Adrenal gland (tissue), 12 donors: ENCODE data around the gene PHB1. TPM values are rescaled to one million over a fixed set of nuclear protein-coding genes. Genes with fewer than 3 reads are reported as not detected.

ENCODE experiments used
- DNase-seq, 7 donors: peaks; one replicate each; pipeline ENCODE4 v3.0.0-alpha.2; 2019 to 2020
- H3K27ac ChIP-seq, 5 donors: fragments of 200-600 bp; sonication (generic) in 4 of 5; 1 replicate in 3 of 5; 2 replicates in 2 of 5; pipeline versions ENCODE4 v1.5.1 to v1.8.0; 2016 to 2020; ENCODE audit warnings: mild to moderate bottlenecking in 1 of 5
- H3K27me3 ChIP-seq: fragments of 200-600 bp; 2 replicates; pipeline ENCODE4 v1.8.0; 2021
- H3K36me3 ChIP-seq, 2 donors: fragments of 200-600 bp; replicated peaks in 1 of 2; 1 replicate in 1 of 2; 2 replicates in 1 of 2; pipeline versions ENCODE4 v1.5.1 to v1.8.0; 2018 to 2022
- H3K4me1 ChIP-seq, 2 donors: fragments of 200-600 bp; replicated peaks in 1 of 2; 1 replicate in 1 of 2; 2 replicates in 1 of 2; pipeline versions ENCODE4 v1.5.1 to v1.8.0; 2018 to 2021
- H3K4me3 ChIP-seq, 4 donors: fragments of 200-600 bp; sonication (generic) in 3 of 4; one replicate each; pipeline ENCODE4 v1.5.1; 2016 to 2018
- H3K9me3 ChIP-seq, 3 donors: fragments of 200-600 bp; sonication (generic) in 1 of 3; replicated peaks in 1 of 3; 1 replicate in 2 of 3; 2 replicates in 1 of 3; pipeline versions ENCODE4 v1.5.1 to v1.8.0; 2016 to 2021
- POLR2A ChIP-seq, 2 donors: fragments of 450-650 bp; IDR thresholded peaks; one replicate each; pipeline ENCODE4 v1.6.1; 2017; ENCODE audit warnings: antibody characterized with exemption in 2 of 2, mild to moderate bottlenecking in 2 of 2, moderate library complexity in 1 of 2
- WGBS, 4 donors: extraction: QIAGEN DNeasy Blood & Tissue Kit in 2 of 4; methylation state at CpG; one replicate each; pipeline versions ENCODE4 v1.1.5 to v1.1.7; 2013 to 2017; 5-methylcytosine and 5-hydroxymethylcytosine counted together
- intact Hi-C, 2 donors: fragments of 100-400 bp; cut with DNase I; formaldehyde crosslinking; loops; one replicate each; pipeline versions ENCODE4 v1.14.1 to v1.15.0; 2022 to 2023
- polyA plus RNA-seq, 3 donors: library from polyadenylated mRNA; stranded (reverse); fragments of 200-250 nt in 2 of 3; fragments of 350-450 nt in 1 of 3; fragmentation: Illumina TruSeq in 1 of 3; extraction: RNeasy Lipid Tissue Mini Kit (QIAGEN cat#74804) in 1 of 3; gene quantifications; one replicate each; pipeline ENCODE4 v1.2.3, GENCODE V29; 2013 to 2014
- total RNA-seq, 9 donors: library from RNA; depleted of rRNA in 4 of 9; stranded (reverse); fragments of >200 nt in 4 of 9; fragments of 120-200 nt in 1 of 9; fragmentation: NEBNext Ultra II Directional in 1 of 9; extraction: Animal tissue kit (Norgen Biotek cat#: 25700) in 1 of 9; gene quantifications; one replicate each; pipeline versions ENCODE4 v1.1.0 to v1.2.4, GENCODE V29; 2013 to 2023
- TF ChIP-seq, protein P1 (sequence below), 6 experiments: fragments of 450-650 bp in 4 of 6; fragments of 200-600 bp in 2 of 6; sonication (generic) in 1 of 6; IDR thresholded peaks; 1 replicate in 5 of 6; 2 replicates in 1 of 6; pipeline versions ENCODE4 v1.5.1 to v1.8.0; 2016 to 2021; ENCODE audit warnings: antibody characterized with exemption in 6 of 6, mild to moderate bottlenecking in 2 of 6, moderate library complexity in 1 of 6
- donor health status: healthy with polysubstance abuse.
- donor health status: Bipolar disorder and iron deficiency.
- donor health status: DM: yes; HTN: yes; CAD: no.
- donor health status: DM: no; HTN: no; CAD: no.
- donor health status: DM: no; HTN: no; CAD: no.
- donor health status: DM: yes; HTN: yes; CAD: no.

The PHB1 gene
- total and polyA plus RNA-seq, 12 donors, result 66.4 to 222 (median 123) TPM

DNA sequence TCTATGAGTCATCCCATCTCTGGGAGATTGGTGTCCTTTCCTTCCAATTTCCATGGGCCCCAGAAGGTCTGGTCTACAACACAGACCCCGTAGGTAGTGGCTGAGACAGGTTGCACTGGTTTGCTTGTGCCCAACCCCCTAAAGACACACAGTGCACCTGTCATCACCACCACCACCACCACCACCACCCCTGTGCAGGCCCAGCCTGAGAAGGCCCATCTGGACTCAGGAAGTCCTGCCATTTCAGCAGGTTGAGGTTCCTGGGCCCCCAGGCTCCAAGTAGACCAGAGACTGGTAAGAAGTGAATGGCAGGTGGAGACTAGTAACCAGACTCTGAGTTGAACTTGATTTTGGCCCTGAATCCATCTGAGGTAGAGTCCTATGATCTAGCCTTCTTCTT lies 25.9 kb upstream of the PHB1 start:
- Histone ChIP-seq H3K27me3 (peaks cover 14% of the 10 kb centered on the region), H3K4me1 (no peaks in the 10 kb centered on the region), H3K36me3 (no peaks in the 10 kb centered on the region), H3K9me3 (no peaks in the 10 kb centered on the region), H3K4me3 (no peak overlapping the region), H3K27ac (no peak overlapping the region)
- DNase-seq, result peak in 1 of 7 donors; percentile 7
- intact Hi-C loops, result no loop called here
- 85 to 92% (median 90%) methylated on average over 1 of the region's 1 CpG for WGBS, 4 donors
- TF ChIP-seq, protein P1, sequence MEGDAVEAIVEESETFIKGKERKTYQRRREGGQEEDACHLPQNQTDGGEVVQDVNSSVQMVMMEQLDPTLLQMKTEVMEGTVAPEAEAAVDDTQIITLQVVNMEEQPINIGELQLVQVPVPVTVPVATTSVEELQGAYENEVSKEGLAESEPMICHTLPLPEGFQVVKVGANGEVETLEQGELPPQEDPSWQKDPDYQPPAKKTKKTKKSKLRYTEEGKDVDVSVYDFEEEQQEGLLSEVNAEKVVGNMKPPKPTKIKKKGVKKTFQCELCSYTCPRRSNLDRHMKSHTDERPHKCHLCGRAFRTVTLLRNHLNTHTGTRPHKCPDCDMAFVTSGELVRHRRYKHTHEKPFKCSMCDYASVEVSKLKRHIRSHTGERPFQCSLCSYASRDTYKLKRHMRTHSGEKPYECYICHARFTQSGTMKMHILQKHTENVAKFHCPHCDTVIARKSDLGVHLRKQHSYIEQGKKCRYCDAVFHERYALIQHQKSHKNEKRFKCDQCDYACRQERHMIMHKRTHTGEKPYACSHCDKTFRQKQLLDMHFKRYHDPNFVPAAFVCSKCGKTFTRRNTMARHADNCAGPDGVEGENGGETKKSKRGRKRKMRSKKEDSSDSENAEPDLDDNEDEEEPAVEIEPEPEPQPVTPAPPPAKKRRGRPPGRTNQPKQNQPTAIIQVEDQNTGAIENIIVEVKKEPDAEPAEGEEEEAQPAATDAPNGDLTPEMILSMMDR (IDR thresholded peaks at IDR 0.05), result no peak
- TF ChIP-seq POLR2A (IDR thresholded peaks at IDR 0.05), result no peak

DNA sequence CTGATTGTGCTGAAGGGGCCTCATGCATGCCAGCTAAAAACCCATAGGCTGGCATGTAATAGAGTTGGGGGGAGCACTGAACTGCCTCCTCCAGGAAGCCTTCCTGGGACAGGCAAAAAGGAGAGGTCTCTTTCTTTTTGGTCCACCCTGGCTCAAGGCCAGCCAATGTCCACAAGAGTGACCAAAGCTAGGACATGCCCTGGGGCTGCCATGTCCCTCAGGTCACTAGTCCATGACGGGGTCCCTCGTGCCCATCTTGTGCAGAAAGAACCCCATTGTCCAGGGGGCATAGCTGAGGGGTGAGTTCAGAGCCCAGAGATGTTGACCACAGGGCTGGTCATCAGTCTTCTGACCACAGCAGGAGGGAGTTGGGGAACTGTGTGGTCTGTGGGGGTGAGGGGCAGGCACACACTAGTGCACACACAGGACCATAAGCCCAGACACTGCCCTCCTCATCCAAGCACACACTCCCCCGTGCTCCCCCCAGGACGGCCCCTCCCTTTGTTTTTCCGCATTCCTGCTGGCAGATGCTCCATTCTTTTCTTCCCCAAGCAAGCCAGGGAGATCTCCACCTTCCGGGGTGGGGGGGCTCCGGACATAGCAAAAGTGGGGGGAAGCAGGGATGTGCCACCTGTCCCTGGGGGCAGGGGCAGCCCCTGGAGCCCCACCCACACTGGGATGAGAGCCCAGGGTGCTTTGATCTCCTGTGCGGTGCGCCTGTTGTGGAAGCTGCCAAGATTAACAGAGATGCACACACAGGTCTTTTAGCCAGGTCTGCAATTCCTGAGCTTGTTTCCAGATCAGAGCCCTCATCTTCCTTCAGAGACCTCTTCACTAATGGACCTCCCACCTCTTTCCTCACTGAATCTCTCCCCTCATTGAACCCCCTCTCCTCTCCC lies 25.2 kb upstream of the PHB1 start:
- intact Hi-C loops, result loop anchor here in 1 of 2 donors (10.0 kb wide), 1 partner anchor 115 kb away; no protein-coding TSS in a partner anchor
- Histone ChIP-seq H3K36me3 (no peaks in the 10 kb centered on the region), H3K27ac (no peak overlapping the region), H3K9me3 (no peaks in the 10 kb centered on the region), H3K4me1 (no peaks in the 10 kb centered on the region), H3K27me3 (peaks cover 14% of the 10 kb centered on the region), H3K4me3 (no peak overlapping the region)
- 34 to 56% (median 38%) methylated on average over 4 to 9 of the region's 9 CpGs for WGBS, 4 donors
- peak in 1 of 7 donors; percentile 6 for DNase-seq
- TF ChIP-seq, protein P1 (IDR thresholded peaks at IDR 0.05), result no peak
- TF ChIP-seq POLR2A (IDR thresholded peaks at IDR 0.05), result no peak

DNA sequence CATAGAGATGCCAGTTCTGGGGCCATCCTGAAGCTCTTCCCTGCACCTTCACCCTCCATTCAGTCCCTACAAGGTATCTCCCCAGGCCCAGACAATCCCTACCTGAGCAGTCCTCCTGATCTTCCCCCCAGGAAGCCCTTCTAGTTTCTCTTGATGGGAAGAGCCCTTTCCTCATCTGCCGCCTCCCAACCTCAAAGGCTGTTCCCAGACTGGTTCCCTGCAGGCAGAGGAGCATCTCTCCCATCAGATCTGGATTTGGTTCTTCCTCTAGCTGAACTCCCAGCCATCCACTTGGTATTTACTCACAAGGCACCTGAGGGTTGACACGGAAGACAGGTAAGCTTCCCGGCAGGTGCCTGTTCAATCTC lies 24.6 kb upstream of the PHB1 start:
- WGBS, 4 donors, result 71 to 90% (median 77%) methylated on average over 3 of the region's 3 CpGs
- no peaks in the 10 kb centered on the region for H3K36me3 ChIP-seq
- H3K4me1 ChIP-seq, result no peaks in the 10 kb centered on the region
- H3K9me3 ChIP-seq, result no peaks in the 10 kb centered on the region
- DNase-seq, result peak in 1 of 7 donors; percentile 8
- peaks cover 14% of the 10 kb centered on the region for H3K27me3 ChIP-seq
- TF ChIP-seq, protein P1 (IDR thresholded peaks at IDR 0.05), result no peak
- no peak overlapping the region for H3K27ac ChIP-seq
- no peak overlapping the region for H3K4me3 ChIP-seq
- intact Hi-C loops, result loop anchor here in 1 of 2 donors (10.0 kb wide), 1 partner anchor 116 kb away; no protein-coding TSS in a partner anchor

DNA sequence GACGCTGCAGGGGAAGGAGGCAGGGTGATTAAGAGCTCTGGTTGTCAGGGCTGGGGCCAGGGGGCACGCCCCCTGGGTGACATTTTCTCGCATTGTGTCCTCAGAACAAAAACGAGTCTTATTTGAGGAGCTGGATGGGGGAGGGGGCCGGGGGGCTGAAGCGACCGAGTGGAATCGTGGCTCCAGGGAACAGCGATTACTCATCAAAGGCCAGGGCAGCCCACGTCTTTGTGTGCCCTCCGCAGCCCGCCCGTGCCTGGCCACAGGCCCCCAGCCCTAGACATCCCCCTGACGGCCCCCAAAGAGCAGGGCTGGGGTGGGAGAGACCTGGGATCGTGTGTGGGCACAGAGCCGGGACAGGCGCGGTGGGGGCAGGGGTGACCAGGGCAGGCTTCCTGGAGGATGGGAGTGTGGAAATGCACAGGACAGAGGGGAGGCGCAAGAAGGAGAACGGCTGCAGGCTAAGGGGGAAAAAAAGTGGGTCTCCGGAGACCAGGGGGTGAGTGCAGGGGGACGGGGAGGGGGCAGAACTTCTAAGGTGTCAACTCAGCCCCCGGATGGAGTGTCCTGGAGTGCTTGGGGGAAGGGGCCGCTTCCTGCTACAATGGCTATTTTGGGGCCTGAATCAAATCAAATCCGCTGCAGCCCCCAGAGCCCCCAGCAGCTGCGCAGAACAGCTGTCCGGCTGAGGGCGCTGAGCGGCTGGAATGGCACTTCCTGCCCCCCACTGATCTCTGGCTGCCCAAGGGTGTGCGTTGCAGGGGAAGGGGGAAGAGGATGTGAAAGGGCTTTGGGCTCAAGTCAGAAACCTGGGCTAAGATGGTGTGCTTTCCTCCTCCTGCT lies 24.0 kb upstream of the PHB1 start:
- Histone ChIP-seq H3K4me3 (no peak overlapping the region), H3K27ac (peak overlapping the region in 1 of 5 donors; percentile 11), H3K4me1 (no peaks in the 10 kb centered on the region), H3K36me3 (no peaks in the 10 kb centered on the region), H3K27me3 (peaks cover 14% of the 10 kb centered on the region), H3K9me3 (no peaks in the 10 kb centered on the region)
- WGBS, 4 donors, result 11 to 35% (median 22%) methylated on average over 19 to 30 of the region's 30 CpGs
- intact Hi-C loops, result loop anchor here in 1 of 2 donors (10.0 kb wide), 1 partner anchor 116 kb away; no protein-coding TSS in a partner anchor
- peak in 1 of 7 donors; percentile 7 for DNase-seq
- no peak for TF ChIP-seq POLR2A (IDR thresholded peaks at IDR 0.05)
- TF ChIP-seq, protein P1 (IDR thresholded peaks at IDR 0.05), result no peak
